ENCODE results near the gene TMEM19. TPM values are rescaled to one million over a fixed set of nuclear protein-coding genes. Genes with fewer than 3 reads are reported as not detected.

Gene TMEM19
- total RNA-seq, 1 experiment from 2014 or later = 29.6 TPM

DNA sequence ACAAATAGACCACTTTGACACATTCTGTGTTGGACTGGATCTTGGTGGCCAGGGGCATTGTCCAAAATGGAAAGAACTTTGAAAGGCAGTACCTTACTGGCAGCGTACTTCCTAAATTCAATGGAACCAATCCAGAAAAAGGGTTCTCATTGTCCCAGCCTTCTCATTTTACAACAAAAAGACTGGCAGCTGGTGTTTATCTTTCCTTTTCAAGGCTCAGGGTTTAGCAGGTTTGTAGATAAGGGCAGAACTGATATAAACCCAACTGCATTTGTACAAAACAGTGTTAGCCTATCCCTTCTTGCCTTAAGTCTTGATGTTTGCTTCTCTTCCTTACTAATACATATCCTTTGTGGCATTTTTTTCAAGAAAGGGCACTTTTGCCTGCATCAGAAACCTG lies 14.1 kb upstream of the TMEM19 start:
- peaks cover 2% of the 10 kb centered on the region for H3K9me3 Mint-ChIP-seq (ENCODE audit: low read depth, unreplicated experiment)
- no peak overlapping the region for H3K4me3 Mint-ChIP-seq (ENCODE audit: low read depth, unreplicated experiment)
- H3K27me3 Mint-ChIP-seq (ENCODE audit: unreplicated experiment) = no peaks in the 10 kb centered on the region
- H3K4me1 Mint-ChIP-seq (ENCODE audit: low read depth, unreplicated experiment) = peaks cover 8% of the 10 kb centered on the region
- peaks cover 5% of the 10 kb centered on the region for H3K36me3 Mint-ChIP-seq (ENCODE audit: insufficient read depth, unreplicated experiment)
- BruUV-seq (replicated peaks) = no TSS peak
- TF ChIP-seq, protein P1, sequence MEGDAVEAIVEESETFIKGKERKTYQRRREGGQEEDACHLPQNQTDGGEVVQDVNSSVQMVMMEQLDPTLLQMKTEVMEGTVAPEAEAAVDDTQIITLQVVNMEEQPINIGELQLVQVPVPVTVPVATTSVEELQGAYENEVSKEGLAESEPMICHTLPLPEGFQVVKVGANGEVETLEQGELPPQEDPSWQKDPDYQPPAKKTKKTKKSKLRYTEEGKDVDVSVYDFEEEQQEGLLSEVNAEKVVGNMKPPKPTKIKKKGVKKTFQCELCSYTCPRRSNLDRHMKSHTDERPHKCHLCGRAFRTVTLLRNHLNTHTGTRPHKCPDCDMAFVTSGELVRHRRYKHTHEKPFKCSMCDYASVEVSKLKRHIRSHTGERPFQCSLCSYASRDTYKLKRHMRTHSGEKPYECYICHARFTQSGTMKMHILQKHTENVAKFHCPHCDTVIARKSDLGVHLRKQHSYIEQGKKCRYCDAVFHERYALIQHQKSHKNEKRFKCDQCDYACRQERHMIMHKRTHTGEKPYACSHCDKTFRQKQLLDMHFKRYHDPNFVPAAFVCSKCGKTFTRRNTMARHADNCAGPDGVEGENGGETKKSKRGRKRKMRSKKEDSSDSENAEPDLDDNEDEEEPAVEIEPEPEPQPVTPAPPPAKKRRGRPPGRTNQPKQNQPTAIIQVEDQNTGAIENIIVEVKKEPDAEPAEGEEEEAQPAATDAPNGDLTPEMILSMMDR (IDR thresholded peaks at IDR 0.05; ENCODE audit: unreplicated experiment) = no peak
- no peak for DNase-seq
- CTCF ChIA-PET = no interaction called here
- H3K27ac Mint-ChIP-seq (ENCODE audit: unreplicated experiment) = no peak overlapping the region
- intact Hi-C loops (cut with micrococcal nuclease; ENCODE audit: unreplicated experiment) = no loop called here

DNA sequence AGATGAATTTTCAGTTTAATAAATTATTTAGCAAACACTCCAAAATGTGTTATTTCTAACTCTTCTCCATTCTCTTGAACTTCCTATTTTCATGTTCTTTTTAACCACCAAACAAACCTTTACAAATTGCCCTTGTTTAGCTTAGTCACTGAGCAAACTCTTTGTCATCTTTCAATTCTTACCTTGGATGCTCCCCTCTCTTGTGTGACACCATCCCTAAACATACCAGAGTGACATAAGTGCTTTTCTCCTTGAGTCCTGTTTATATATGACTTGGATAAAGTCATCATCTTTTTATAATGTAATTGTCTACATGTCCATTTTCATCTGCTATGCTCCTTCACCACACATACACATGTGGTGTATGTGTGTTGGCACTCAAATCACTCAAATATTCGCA lies 3.4 kb upstream of the TMEM19 start:
- Mint-ChIP-seq H3K27me3 (ENCODE audit: unreplicated experiment) (no peaks in the 10 kb centered on the region), H3K4me3 (ENCODE audit: low read depth, unreplicated experiment) (no peak overlapping the region), H3K4me1 (ENCODE audit: low read depth, unreplicated experiment) (peaks cover 1% of the 10 kb centered on the region), H3K36me3 (ENCODE audit: insufficient read depth, unreplicated experiment) (peaks cover 16% of the 10 kb centered on the region), H3K9me3 (ENCODE audit: low read depth, unreplicated experiment) (no peaks in the 10 kb centered on the region), H3K27ac (ENCODE audit: unreplicated experiment) (no peak overlapping the region)
- intact Hi-C loops (cut with micrococcal nuclease; ENCODE audit: unreplicated experiment) = no loop called here
- CTCF ChIA-PET = no interaction called here
- TF ChIP-seq, protein P1 (IDR thresholded peaks at IDR 0.05; ENCODE audit: unreplicated experiment) = no peak
- no TSS peak for BruUV-seq (replicated peaks)
- DNase-seq = no peak

DNA sequence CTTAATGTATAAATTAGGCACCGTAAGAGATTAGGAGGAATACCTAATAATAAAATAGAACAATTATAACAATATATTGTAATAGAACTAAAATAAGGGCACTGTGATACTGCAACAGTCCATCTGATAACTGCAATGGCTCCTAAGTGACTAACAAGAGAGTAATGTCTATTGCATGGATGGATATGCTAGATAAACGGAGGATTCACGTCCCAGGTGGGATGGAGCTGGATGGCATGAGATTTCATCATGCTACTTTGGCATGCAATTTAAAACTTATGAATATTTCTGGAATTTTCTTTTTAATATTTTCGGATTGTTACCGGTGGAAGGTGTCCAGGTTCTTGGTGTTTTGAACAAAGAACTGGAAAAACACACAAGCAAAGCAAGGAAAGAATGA lies 2.2 kb upstream of the TMEM19 start:
- DNase-seq = no peak
- TF ChIP-seq, protein P1 (IDR thresholded peaks at IDR 0.05; ENCODE audit: unreplicated experiment) = no peak
- Mint-ChIP-seq H3K27me3 (ENCODE audit: unreplicated experiment) (no peaks in the 10 kb centered on the region), H3K27ac (ENCODE audit: unreplicated experiment) (no peak overlapping the region), H3K36me3 (ENCODE audit: insufficient read depth, unreplicated experiment) (peaks cover 16% of the 10 kb centered on the region), H3K4me3 (ENCODE audit: low read depth, unreplicated experiment) (no peak overlapping the region), H3K9me3 (ENCODE audit: low read depth, unreplicated experiment) (no peaks in the 10 kb centered on the region), H3K4me1 (ENCODE audit: low read depth, unreplicated experiment) (peaks cover 8% of the 10 kb centered on the region)
- no TSS peak for BruUV-seq (replicated peaks)
- CTCF ChIA-PET = no interaction called here
- intact Hi-C loops (cut with micrococcal nuclease; ENCODE audit: unreplicated experiment) = no loop called here

DNA sequence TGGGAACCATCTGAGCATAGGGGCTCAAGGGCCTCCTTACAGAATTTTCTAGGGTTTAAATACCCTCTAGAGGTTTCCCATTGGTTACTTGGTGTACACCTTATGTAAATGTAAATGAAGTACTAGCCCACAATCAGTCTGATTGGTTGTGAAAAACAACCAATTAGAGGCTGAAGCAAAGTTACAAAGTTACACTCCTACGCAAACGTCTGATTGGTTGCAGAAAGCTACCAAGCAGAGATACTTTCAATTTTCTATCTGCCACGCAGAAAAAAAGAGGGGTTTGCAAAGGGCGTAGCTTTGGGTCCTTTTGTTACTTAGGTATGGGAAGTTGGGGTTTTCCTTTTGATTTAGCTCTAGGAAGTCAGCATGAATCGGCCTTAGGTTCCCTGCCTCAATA lies 1.8 kb upstream of the TMEM19 start:
- peaks cover 16% of the 10 kb centered on the region for H3K36me3 Mint-ChIP-seq (ENCODE audit: insufficient read depth, unreplicated experiment)

More for the DNA sequence above, 1.8 kb upstream of the TMEM19 start:
- Mint-ChIP-seq H3K27me3 (ENCODE audit: unreplicated experiment) (no peaks in the 10 kb centered on the region), H3K4me1 (ENCODE audit: low read depth, unreplicated experiment) (peaks cover 8% of the 10 kb centered on the region), H3K4me3 (ENCODE audit: low read depth, unreplicated experiment) (no peak overlapping the region), H3K27ac (ENCODE audit: unreplicated experiment) (no peak overlapping the region), H3K9me3 (ENCODE audit: low read depth, unreplicated experiment) (no peaks in the 10 kb centered on the region)
- intact Hi-C loops (cut with micrococcal nuclease; ENCODE audit: unreplicated experiment) = no loop called here
- CTCF ChIA-PET = interaction anchor here (1.8 kb wide), 1 partner anchor 21 kb away, joined by 9 read pairs; the partner anchor contains the start of genes THAP2 and ZFC3H1
- no peak for DNase-seq
- TF ChIP-seq, protein P1 (IDR thresholded peaks at IDR 0.05; ENCODE audit: unreplicated experiment) = no peak
- BruUV-seq (replicated peaks) = no TSS peak

All from Calu3 (cell line).